A673 (cell line): ENCODE measurements around the gene MAST4. TPM values are rescaled to one million over a fixed set of nuclear protein-coding genes. Genes with fewer than 3 reads are reported as not detected.

Source experiments
- BruUV-seq: library from RNA; stranded (reverse); fragments of 400-500 nt; replicated peaks from 2 replicates; lab custom pipeline; 2021; lab: Mats Ljungman, UMichigan
- CTCF ChIA-PET: fragments of 300-600 bp; sonication (Branson Sonifier 250); formaldehyde crosslinking; loops from one replicate; lab custom pipeline; 2022; ENCODE audit warnings: antibody characterized with exemption; lab: Charles Lee
- POLR2A ChIA-PET: fragments of 300-600 bp; sonication (Branson Sonifier 250); formaldehyde crosslinking; loops from one replicate; lab custom pipeline; 2022; ENCODE audit warnings: antibody characterized with exemption; ENCODE audit not compliant: low non-redundant PET; lab: Charles Lee
- DNase-seq: peaks from one replicate; pipeline ENCODE4 v3.0.0-alpha.2; 2015; ENCODE audit warnings: low spot score
- H3K27ac ChIP-seq: fragments of 200-600 bp; sonication (generic); 2 replicates; pipeline ENCODE4 v1.5.1; 2016; ENCODE audit warnings: mixed run types, low read depth, mild to moderate bottlenecking, mixed read lengths, antibody characterized with exemption, low read length; ENCODE audit not compliant: poor library complexity, severe bottlenecking
- H3K27me3 ChIP-seq: fragments of 200-600 bp; sonication (generic); replicated peaks from 2 replicates; pipeline ENCODE4 v1.6.1; 2017; ENCODE audit warnings: mixed run types, low read depth, mild to moderate bottlenecking, mixed read lengths, antibody characterized with exemption, low read length; ENCODE audit not compliant: insufficient read depth, poor library complexity
- H3K36me3 ChIP-seq: fragments of 200-600 bp; sonication (generic); 2 replicates; pipeline ENCODE4 v1.6.1; 2016; ENCODE audit warnings: mixed run types, mild to moderate bottlenecking, mixed read lengths, antibody characterized with exemption, low read length; ENCODE audit not compliant: insufficient read depth, poor library complexity, severe bottlenecking
- H3K4me1 ChIP-seq: fragments of 200-600 bp; sonication (generic); 2 replicates; pipeline ENCODE4 v1.6.1; 2017; ENCODE audit warnings: mixed run types, mild to moderate bottlenecking, mixed read lengths, antibody characterized with exemption, low read length; ENCODE audit not compliant: insufficient read depth, poor library complexity, severe bottlenecking
- H3K4me3 ChIP-seq: fragments of 200-600 bp; sonication (generic); 2 replicates; pipeline ENCODE4 v1.5.1; 2016; ENCODE audit warnings: low read depth, mixed run types, mild to moderate bottlenecking, mixed read lengths, low read length; ENCODE audit not compliant: poor library complexity, severe bottlenecking
- H3K9me3 ChIP-seq: fragments of 200-600 bp; sonication (generic); 2 replicates; pipeline ENCODE4 v1.6.1; 2016; ENCODE audit warnings: mixed run types, low read depth, mild to moderate bottlenecking, mixed read lengths, antibody characterized with exemption, low read length; ENCODE audit not compliant: poor library complexity, severe bottlenecking
- CTCF ChIP-seq: fragments of 300-800, 200-600 bp; sonication (generic); conservative IDR thresholded peaks from 2 replicates; pipeline ENCODE4 v1.5.1; 2017; ENCODE audit warnings: low read depth, mild to moderate bottlenecking, antibody characterized with exemption, low read length, moderate library complexity, mixed read lengths
- EZH2 ChIP-seq: fragments of 200-600 bp; sonication (generic); IDR thresholded peaks from 2 replicates; pipeline ENCODE4 v1.6.1; 2017; ENCODE audit warnings: borderline replicate concordance, low read depth, mild to moderate bottlenecking, mixed read lengths, antibody characterized with exemption, low read length; ENCODE audit not compliant: poor library complexity, severe bottlenecking
- intact Hi-C: fragments of 100-400 bp; cut with micrococcal nuclease; formaldehyde crosslinking; loops from one replicate; pipeline ENCODE4 v1.10.0; 2022; ENCODE audit not compliant: unreplicated experiment
- total RNA-seq: library from RNA; stranded (reverse); gene quantifications from 2 replicates; pipeline ENCODE4 v1.2.3, GENCODE V29; 2021

MAST4 gene
- total RNA-seq, 1 experiment from 2014 or later, result 4.5 TPM

- no peaks in the 10 kb centered on the region for H3K4me1 ChIP-seq
- intact Hi-C loops, result no loop called here
- DNase-seq, result no peak
- no TSS peak for BruUV-seq
- TF ChIP-seq EZH2 (no peak), CTCF (no peak)
- H3K27me3 ChIP-seq, result no peaks in the 10 kb centered on the region
- H3K9me3 ChIP-seq, result no peaks in the 10 kb centered on the region
- H3K4me3 ChIP-seq, result no peak overlapping the region
- H3K36me3 ChIP-seq, result no peaks in the 10 kb centered on the region
- ChIA-PET CTCF (no interaction called here), POLR2A (no interaction called here)
- no peak overlapping the region for H3K27ac ChIP-seq
Observed at GRCh38 chr5:66904189-66904588, 308.0 kb downstream of the MAST4 start.

- CTCF ChIA-PET, result no interaction called here
- Histone ChIP-seq H3K4me3 (no peak overlapping the region), H3K4me1 (no peaks in the 10 kb centered on the region), H3K27me3 (no peaks in the 10 kb centered on the region), H3K36me3 (no peaks in the 10 kb centered on the region), H3K9me3 (no peaks in the 10 kb centered on the region), H3K27ac (no peak overlapping the region)
- no peak for TF ChIP-seq EZH2
- no peak for TF ChIP-seq CTCF
- intact Hi-C loops, result no loop called here
- POLR2A ChIA-PET, result no interaction called here
- DNase-seq, result no peak
- no TSS peak for BruUV-seq
Observed at GRCh38 chr5:66906021-66906420, 309.8 kb downstream of the MAST4 start.

- ChIA-PET CTCF (no interaction called here), POLR2A (no interaction called here)
- intact Hi-C loops, result no loop called here
- H3K4me1 ChIP-seq, result no peaks in the 10 kb centered on the region
- H3K36me3 ChIP-seq, result no peaks in the 10 kb centered on the region
- BruUV-seq, result no TSS peak
- no peak for TF ChIP-seq EZH2
- H3K9me3 ChIP-seq, result no peaks in the 10 kb centered on the region
- no peaks in the 10 kb centered on the region for H3K27me3 ChIP-seq
- DNase-seq, result no peak
- no peak overlapping the region for H3K4me3 ChIP-seq
- H3K27ac ChIP-seq, result no peak overlapping the region
Observed at GRCh38 chr5:66908230-66908629, 312.0 kb downstream of the MAST4 start.

- ChIA-PET CTCF (no interaction called here), POLR2A (no interaction called here)
- intact Hi-C loops, result no loop called here
- Histone ChIP-seq H3K36me3 (no peaks in the 10 kb centered on the region), H3K27ac (no peak overlapping the region), H3K4me3 (no peak overlapping the region), H3K27me3 (no peaks in the 10 kb centered on the region), H3K4me1 (no peaks in the 10 kb centered on the region), H3K9me3 (no peaks in the 10 kb centered on the region)
- no peak for DNase-seq
- TF ChIP-seq EZH2 (no peak), CTCF (no peak)
- BruUV-seq, result no TSS peak
Observed at GRCh38 chr5:66909364-66909763, 313.2 kb downstream of the MAST4 start.
